Endothelial cell of umbilical vein (primary cell): ENCODE data around the gene DSG4. TPM values are rescaled to one million over a fixed set of nuclear protein-coding genes. Genes with fewer than 3 reads are reported as not detected.

Source experiments
- BruUV-seq: library from RNA; stranded (reverse); fragments of 400-500 nt; replicated peaks from 2 replicates; lab custom pipeline; 2021; lab: Mats Ljungman, UMichigan
- CTCF ChIA-PET: fragments of 300-600, 350-600 bp; sonication (Branson Sonifier 250); formaldehyde crosslinking; loops from one replicate; lab custom pipeline; 2021; ENCODE audit warnings: antibody characterized with exemption, inconsistent platforms; lab: Charles Lee
- POLR2A ChIA-PET: fragments of 300-600, 350-600 bp; sonication (Branson Sonifier 250); formaldehyde crosslinking; loops from one replicate; lab custom pipeline; 2021; ENCODE audit warnings: antibody characterized with exemption, inconsistent platforms; lab: Charles Lee
- DNase-seq: peaks from one replicate; pipeline ENCODE4 v3.0.0-alpha.2; 2011; ENCODE audit warnings: low read depth, low spot score
- FAIRE-seq: peaks from 2 replicates; lab custom pipeline; 2011; peaks lifted over from hg19 to GRCh38; lab: Jason Lieb, UNC
- H2AFZ ChIP-seq: 2 replicates; pipeline ENCODE4 v1.6.0; 2012; ENCODE audit warnings: low read depth, low read length, control low read depth, inconsistent platforms
- H3K27ac ChIP-seq: 2 replicates; pipeline ENCODE4 v1.5.1; 2011; ENCODE audit warnings: low read depth, mild to moderate bottlenecking, control low read depth, low read length, moderate library complexity; ENCODE audit not compliant: insufficient read depth
- H3K27me3 ChIP-seq, 2 experiments: 2 replicates each; pipeline versions ENCODE4 v1.6.0 to v1.6.1; 2011; ENCODE audit warnings: low read length in 2 of 2, mixed read lengths in 1 of 2; ENCODE audit not compliant: control insufficient read depth in 2 of 2, insufficient read depth in 2 of 2
- H3K36me3 ChIP-seq, 2 experiments: 2 replicates in 1 of 2; 3 replicates in 1 of 2; pipeline ENCODE4 v1.5.1; 2011; ENCODE audit warnings: low read length in 2 of 2, mild to moderate bottlenecking in 1 of 2, moderate library complexity in 1 of 2; ENCODE audit not compliant: control insufficient read depth in 2 of 2, insufficient read depth in 2 of 2; ENCODE audit errors: extremely low read depth in 1 of 2
- H3K4me1 ChIP-seq: 3 replicates; pipeline ENCODE4 v1.5.1; 2011; ENCODE audit warnings: mild to moderate bottlenecking, low read length; ENCODE audit not compliant: control insufficient read depth, insufficient read depth; ENCODE audit errors: extremely low read depth
- H3K4me2 ChIP-seq: 2 replicates; pipeline ENCODE4 v1.6.1; 2011; ENCODE audit warnings: low read length, control low read depth, mixed read lengths; ENCODE audit not compliant: insufficient read depth
- H3K4me3 ChIP-seq, 3 experiments: fragments of 200-600 bp in 1 of 3; sonication (generic), shearing (Covaris generic) in 1 of 3; replicated peaks in 1 of 3; 2 replicates each; pipeline ENCODE4 v1.5.1; 2011 to 2016; ENCODE audit warnings: control low read depth in 3 of 3, low read length in 3 of 3, mild to moderate bottlenecking in 2 of 3, inconsistent platforms in 1 of 3, low read depth in 1 of 3, moderate library complexity in 1 of 3; ENCODE audit not compliant: insufficient read depth in 1 of 3
- H3K79me2 ChIP-seq: 2 replicates; pipeline ENCODE4 v1.6.0; 2012; ENCODE audit warnings: low read length, inconsistent platforms; ENCODE audit not compliant: control insufficient read depth, insufficient read depth
- H3K9ac ChIP-seq: replicated peaks from 2 replicates; pipeline ENCODE3; 2011; ENCODE audit warnings: low read length, control low read depth; ENCODE audit not compliant: insufficient read depth; ENCODE audit errors: extremely low read depth
- H3K9me1 ChIP-seq: replicated peaks from 3 replicates; pipeline ENCODE4 v1.6.0; 2011; ENCODE audit warnings: mild to moderate bottlenecking, low read length; ENCODE audit not compliant: control insufficient read depth, insufficient read depth; ENCODE audit errors: extremely low read depth
- H3K9me3 ChIP-seq: replicated peaks from 2 replicates; pipeline ENCODE4 v1.5.1; 2012; ENCODE audit warnings: low read length, inconsistent platforms; ENCODE audit not compliant: control insufficient read depth, insufficient read depth
- H4K20me1 ChIP-seq: replicated peaks from 2 replicates; pipeline ENCODE3; 2011; ENCODE audit warnings: mild to moderate bottlenecking, low read length; ENCODE audit not compliant: control insufficient read depth, insufficient read depth; ENCODE audit errors: extremely low read depth
- CTCF ChIP-seq, 2 donors: IDR thresholded peaks; 1 replicate in 1 of 2; 2 replicates in 1 of 2; pipeline ENCODE4 v1.5.1; 2011; ENCODE audit warnings: low read length in 2 of 2, mild to moderate bottlenecking in 2 of 2, moderate library complexity in 2 of 2, control low read depth in 1 of 2, inconsistent platforms in 1 of 2, low read depth in 1 of 2; ENCODE audit not compliant: insufficient read depth in 1 of 2; ENCODE audit errors: extremely low read depth in 1 of 2
- EZH2 ChIP-seq: IDR thresholded peaks from 2 replicates; pipeline ENCODE4 v1.6.1; 2012; ENCODE audit warnings: borderline replicate concordance, low read depth, mild to moderate bottlenecking, moderate library complexity, low read length, inconsistent platforms; ENCODE audit not compliant: severe bottlenecking
- FOS ChIP-seq: IDR thresholded peaks from 2 replicates; pipeline ENCODE4 v1.6.1; 2011; ENCODE audit warnings: mild to moderate bottlenecking, low read length, moderate library complexity, borderline replicate concordance; ENCODE audit not compliant: insufficient read depth
- GATA2 ChIP-seq: IDR thresholded peaks from 2 replicates; pipeline ENCODE4 v1.7.0; 2011; ENCODE audit warnings: low read depth, mild to moderate bottlenecking, moderate library complexity, mixed read lengths, low read length; ENCODE audit not compliant: insufficient read length, insufficient read depth
- JUN ChIP-seq: IDR thresholded peaks from 2 replicates; pipeline ENCODE4 v1.6.1; 2011; ENCODE audit warnings: borderline replicate concordance, low read depth; ENCODE audit not compliant: insufficient read length, insufficient read depth
- MAX ChIP-seq: IDR thresholded peaks from 2 replicates; pipeline ENCODE4 v1.6.1; 2011; ENCODE audit not compliant: insufficient read depth, insufficient read length
- MYC ChIP-seq: IDR thresholded peaks from one replicate; pipeline ENCODE4 v1.6.1; 2011; ENCODE audit warnings: mild to moderate bottlenecking, low read depth, low read length
- POLR2A ChIP-seq: IDR thresholded peaks from 2 replicates; pipeline ENCODE4 v1.6.1; 2012; ENCODE audit warnings: low read depth, mild to moderate bottlenecking, control low read depth, low read length
- POLR2AphosphoS5 ChIP-seq: IDR thresholded peaks from 2 replicates; pipeline ENCODE4 v1.6.1; 2012; ENCODE audit warnings: low read depth, mild to moderate bottlenecking, control low read depth, low read length, moderate library complexity; ENCODE audit not compliant: insufficient read depth
- dilution Hi-C: fragments of 300-500 bp; cut with MboI; formaldehyde crosslinking; loops from one replicate; pipeline ENCODE4 v1.15.0; 2019; ENCODE audit warnings: low sequenced_read_pairs; ENCODE audit not compliant: extremely low pct_ligation_motif_present
- intact Hi-C: fragments of 100-400 bp; cut with micrococcal nuclease; formaldehyde crosslinking; loops from one replicate; pipeline ENCODE4 v1.10.0; 2022
- polyA plus RNA-seq, 4 experiments: library from polyadenylated mRNA; depleted of rRNA in 3 of 4; stranded (reverse) in 3 of 4; unstranded in 1 of 4; fragments of >200 nt; gene quantifications; 2 replicates each; pipeline versions ENCODE4 v1.2.1 to v1.2.3, GENCODE V29; 2011 to 2012; ENCODE audit warnings: missing spikeins in 1 of 4
- total RNA-seq: library from RNA; stranded (reverse); gene quantifications from 2 replicates; pipeline ENCODE4 v1.2.3, GENCODE V29; 2021

The DSG4 gene
- total and polyA plus RNA-seq, 2 donors (not counting 3 experiments of a cell fraction or from before 2014, with no cell fraction given): not detected

DNA sequence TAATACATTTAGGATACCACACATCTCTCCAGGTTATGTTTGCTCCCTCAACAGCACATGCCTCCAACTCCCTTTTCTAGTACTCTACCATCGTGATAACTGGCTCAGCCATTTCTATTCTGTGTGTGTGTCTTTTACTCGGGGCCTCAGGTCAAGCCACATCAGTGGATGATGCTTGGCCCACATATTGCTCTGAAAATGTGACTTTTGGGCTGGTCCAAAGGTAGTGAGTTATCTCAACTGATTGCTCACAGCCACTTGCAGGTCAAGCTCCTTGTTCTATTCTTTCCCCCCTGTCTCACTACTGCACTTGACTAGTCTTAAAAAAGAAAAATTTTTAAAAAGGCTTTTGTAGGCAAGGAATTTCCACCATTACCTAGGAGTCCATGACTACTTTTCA is 5.5 kb downstream of the DSG4 start:
- no TSS peak for BruUV-seq
- Histone ChIP-seq H3K9ac (no peak overlapping the region), H3K79me2 (no peaks in the 10 kb centered on the region), H2AFZ (no peak overlapping the region), H3K36me3 (no peaks in the 10 kb centered on the region), H3K9me1 (no peaks in the 10 kb centered on the region), H3K4me1 (no peaks in the 10 kb centered on the region), H3K4me3 (no peak overlapping the region), H4K20me1 (no peaks in the 10 kb centered on the region), H3K27ac (no peak overlapping the region), H3K9me3 (no peaks in the 10 kb centered on the region), H3K27me3 (no peaks in the 10 kb centered on the region), H3K4me2 (no peak overlapping the region)
- CTCF ChIA-PET: no interaction called here
- TF ChIP-seq CTCF (IDR thresholded peaks at IDR 0.05; ENCODE audit: extremely low read depth in 1 of 2, insufficient read depth in 1 of 2, low read depth in 1 of 2, low read length in 2 of 2) (no peak), POLR2A (no peak), MAX (no peak), EZH2 (no peak), JUN (no peak), FOS (no peak), GATA2 (no peak), POLR2AphosphoS5 (no peak), MYC (no peak)
- POLR2A ChIA-PET: no interaction called here
- intact Hi-C loops (no loop called here), dilution Hi-C loops (no loop called here)
- FAIRE-seq (no peak), DNase-seq (no peak)
